ENCODE data around the gene ZNF579. TPM values are rescaled to one million over a fixed set of nuclear protein-coding genes. Genes with fewer than 3 reads are reported as not detected.

ZNF579 gene
- total RNA-seq, 1 experiment from 2014 or later, result 49.0 TPM

- Histone ChIP-seq H4K20me1 (ENCODE audit: insufficient read depth) (peaks cover 21% of the 10 kb centered on the region), H3K79me2 (ENCODE audit: low read depth) (peaks cover 4% of the 10 kb centered on the region; the same call in 1 of the 2 replicates), H3K27me3 (ENCODE audit: insufficient read depth, low read depth) (no peaks in the 10 kb centered on the region), H3K4me1 (replicated peaks; ENCODE audit: insufficient read depth) (no peaks in the 10 kb centered on the region), H3K9me2 (ENCODE audit: insufficient read depth) (no peaks in the 10 kb centered on the region), H3K9me3 (ENCODE audit: insufficient read depth, low read depth) (no peaks in the 10 kb centered on the region), H3K4me2 (no peak overlapping the region), H3K4me3 (no peak overlapping the region), H2AFZ (no peak overlapping the region), H3K27ac (no peak overlapping the region), H3F3A (ENCODE audit: insufficient read depth, low read depth) (peaks cover 35% of the 10 kb centered on the region; the same call in 1 of the 2 replicates), H3K36me3 (ENCODE audit: low read depth) (peaks cover 3% of the 10 kb centered on the region; the same call in 1 of the 2 replicates)
- DNase-seq, result no peak
- no TSS peak for BruUV-seq (replicated peaks)
- TF ChIP-seq CTCF (conservative IDR thresholded peaks at IDR 0.05) (no peak), EZH2 (IDR thresholded peaks at IDR 0.05; ENCODE audit: low read depth) (no peak)
- intact Hi-C loops (cut with micrococcal nuclease; ENCODE audit: unreplicated experiment), result no loop called here
- CTCF ChIA-PET, result no interaction called here
- POLR2A ChIA-PET (ENCODE audit: unreplicated experiment), result no interaction called here
Measured at GRCh38 chr19:55614711-55615542, 34.3 kb upstream of the ZNF579 start.

GRCh38 chr19:55613930-55614710, 33.5 kb upstream of the ZNF579 start:
- H3K9me3 ChIP-seq (ENCODE audit: insufficient read depth, low read depth), result no peaks in the 10 kb centered on the region
- H3F3A ChIP-seq (ENCODE audit: insufficient read depth, low read depth), result peaks cover 30% of the 10 kb centered on the region; the same call in 1 of the 2 replicates
- TF ChIP-seq EZH2 (IDR thresholded peaks at IDR 0.05; ENCODE audit: low read depth) (no peak), CTCF (conservative IDR thresholded peaks at IDR 0.05) (no peak)
- H3K27ac ChIP-seq, result no peak overlapping the region
- no peak overlapping the region for H3K4me3 ChIP-seq
- no peak for DNase-seq
- CTCF ChIA-PET, result no interaction called here
- no peak overlapping the region for H2AFZ ChIP-seq
- no peaks in the 10 kb centered on the region for H3K9me2 ChIP-seq (ENCODE audit: insufficient read depth)
- POLR2A ChIA-PET (ENCODE audit: unreplicated experiment), result no interaction called here
- intact Hi-C loops (cut with micrococcal nuclease; ENCODE audit: unreplicated experiment), result no loop called here
- no peak overlapping the region for H3K4me2 ChIP-seq
- no TSS peak for BruUV-seq (replicated peaks)
- no peaks in the 10 kb centered on the region for H3K27me3 ChIP-seq (ENCODE audit: insufficient read depth, low read depth)
- no peaks in the 10 kb centered on the region for H3K4me1 ChIP-seq (replicated peaks; ENCODE audit: insufficient read depth)
- H4K20me1 ChIP-seq (ENCODE audit: insufficient read depth), result peaks cover 23% of the 10 kb centered on the region
- H3K79me2 ChIP-seq (ENCODE audit: low read depth), result peaks cover 9% of the 10 kb centered on the region
- peaks cover 9% of the 10 kb centered on the region; the same call in 1 of the 2 replicates for H3K36me3 ChIP-seq (ENCODE audit: low read depth)

- Histone ChIP-seq H3F3A (ENCODE audit: insufficient read depth, low read depth) (peaks cover 28% of the 10 kb centered on the region; the same call in 1 of the 2 replicates), H3K27me3 (ENCODE audit: insufficient read depth, low read depth) (no peaks in the 10 kb centered on the region), H3K4me3 (no peak overlapping the region), H3K4me2 (no peak overlapping the region), H2AFZ (no peak overlapping the region), H3K9me2 (ENCODE audit: insufficient read depth) (no peaks in the 10 kb centered on the region), H3K36me3 (ENCODE audit: low read depth) (peaks cover 15% of the 10 kb centered on the region; the same call in 1 of the 2 replicates), H3K79me2 (ENCODE audit: low read depth) (peaks cover 17% of the 10 kb centered on the region), H3K9me3 (ENCODE audit: insufficient read depth, low read depth) (no peaks in the 10 kb centered on the region), H3K27ac (no peak overlapping the region), H3K4me1 (replicated peaks; ENCODE audit: insufficient read depth) (no peaks in the 10 kb centered on the region), H4K20me1 (ENCODE audit: insufficient read depth) (peaks cover 30% of the 10 kb centered on the region)
- intact Hi-C loops (cut with micrococcal nuclease; ENCODE audit: unreplicated experiment), result no loop called here
- no peak for TF ChIP-seq EZH2 (IDR thresholded peaks at IDR 0.05; ENCODE audit: low read depth)
- TF ChIP-seq CTCF (conservative IDR thresholded peaks at IDR 0.05), result no peak
- BruUV-seq (replicated peaks), result no TSS peak
- CTCF ChIA-PET, result no interaction called here
- POLR2A ChIA-PET (ENCODE audit: unreplicated experiment), result no interaction called here
- no peak for DNase-seq
Measured at GRCh38 chr19:55613396-55613795, 32.7 kb upstream of the ZNF579 start.

Data from PC-9 (cell line).